Central memory CD4-positive, alpha-beta T cell (primary cell): ENCODE data around the gene STPG1.

Experiments used
- DNase-seq: peaks from one replicate; pipeline ENCODE4 v3.0.0; 2022

Gene STPG1

DNA sequence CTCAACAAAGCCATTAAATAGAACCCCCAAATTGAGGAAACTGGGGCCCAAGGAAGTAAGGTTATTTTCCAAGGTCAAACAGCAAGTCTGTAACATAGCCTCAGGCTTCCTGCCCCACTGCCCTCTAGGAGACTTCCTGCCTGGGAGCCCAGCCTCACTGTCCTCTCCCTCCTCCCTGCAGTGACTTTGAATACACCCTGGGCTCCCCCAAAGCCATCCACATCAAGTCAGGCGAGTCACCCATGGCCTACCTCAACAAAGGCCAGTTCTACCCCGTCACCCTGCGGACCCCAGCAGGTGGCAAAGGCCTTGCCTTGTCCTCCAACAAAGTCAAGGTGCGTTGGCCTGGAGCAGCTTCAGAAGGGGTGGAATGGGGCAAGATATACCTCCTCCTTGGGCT lies 76.1 kb downstream of the STPG1 start:
- no peak for DNase-seq

DNA sequence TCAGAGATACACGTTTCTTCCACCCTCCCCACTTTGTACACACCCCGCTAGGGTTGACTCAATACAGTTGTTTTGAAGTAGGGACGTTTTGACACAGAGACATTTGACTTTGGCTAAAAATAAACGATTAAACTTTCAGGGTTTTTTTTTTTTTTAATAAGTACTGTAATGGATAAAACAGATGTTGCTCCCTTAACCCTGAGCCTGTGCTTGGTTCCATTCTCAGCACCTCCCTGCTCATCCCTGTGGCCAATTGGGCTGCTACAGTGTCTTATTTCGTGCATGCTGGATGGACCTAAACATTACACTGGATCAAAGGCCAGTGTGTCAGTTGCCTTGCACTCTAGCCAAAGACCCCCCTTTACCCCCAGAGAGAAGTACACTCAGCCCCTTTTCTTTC lies 77.5 kb downstream of the STPG1 start:
- no peak for DNase-seq

DNA sequence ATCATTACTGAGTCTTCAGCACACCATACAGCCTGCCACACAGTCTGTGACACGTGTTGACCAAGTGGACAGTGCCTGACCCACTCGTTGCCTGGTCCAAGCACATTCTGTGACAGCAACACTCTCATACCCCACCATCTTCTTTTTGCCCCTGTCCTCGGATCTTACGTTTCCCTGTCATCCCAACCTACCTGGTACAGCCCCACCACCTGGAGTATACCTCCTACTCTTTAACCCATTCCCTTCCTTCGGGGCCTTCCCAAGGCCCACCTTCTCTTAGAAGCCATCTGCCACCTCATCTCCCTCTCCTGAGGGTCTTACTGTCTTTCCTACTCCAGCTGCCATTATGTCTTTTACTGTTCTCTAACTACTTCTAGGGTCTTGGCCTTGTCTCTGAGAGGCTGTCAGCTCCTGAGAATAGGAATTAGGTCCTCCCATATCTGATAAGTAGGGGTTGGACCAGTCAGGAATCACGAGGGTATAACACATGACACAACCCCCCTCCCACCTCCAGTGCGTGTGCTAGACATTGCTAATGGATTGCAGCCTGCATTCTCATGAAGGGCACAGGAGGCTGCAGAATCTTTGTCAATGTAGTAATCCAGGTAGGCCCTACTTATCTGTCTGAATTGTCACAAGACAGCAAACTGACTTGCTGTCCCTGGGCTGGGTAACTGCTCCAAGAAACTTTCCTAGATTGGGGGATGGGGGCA lies 81.5 kb downstream of the STPG1 start:
- DNase-seq: no peak

DNA sequence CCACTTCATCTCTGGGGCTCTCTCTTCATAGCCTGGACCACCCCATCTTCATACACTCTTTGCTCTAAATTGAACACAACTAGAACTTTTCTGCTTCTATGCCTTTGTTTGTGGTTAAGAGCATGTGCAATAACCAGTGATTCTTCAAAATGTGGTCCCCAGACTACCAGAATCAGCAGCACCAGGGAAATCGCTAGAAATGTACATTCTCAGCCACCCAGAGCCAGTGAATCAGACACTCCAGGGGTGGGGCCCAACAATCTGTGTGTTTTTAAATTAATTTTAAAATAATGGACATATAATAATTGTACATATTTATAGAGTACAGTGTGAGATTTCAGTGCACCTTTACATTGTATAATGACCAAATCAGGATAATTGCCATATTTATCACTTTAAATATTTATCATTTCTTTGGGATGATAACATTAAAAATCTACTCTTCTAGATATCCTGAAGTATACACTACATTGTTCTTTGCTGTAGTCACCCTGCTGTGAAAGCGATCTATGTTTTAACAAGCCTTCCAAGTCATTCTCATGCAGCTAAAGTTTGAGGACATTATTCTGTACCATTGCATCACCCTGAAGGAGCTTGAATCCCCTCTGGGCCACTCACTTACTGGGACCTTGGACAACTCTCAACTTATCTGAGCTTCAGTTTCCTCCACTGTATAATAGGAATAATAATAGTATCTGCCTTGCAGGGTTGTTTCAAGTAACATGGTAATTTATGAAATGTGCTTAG lies 83.6 kb downstream of the STPG1 start:
- no peak for DNase-seq

DNA sequence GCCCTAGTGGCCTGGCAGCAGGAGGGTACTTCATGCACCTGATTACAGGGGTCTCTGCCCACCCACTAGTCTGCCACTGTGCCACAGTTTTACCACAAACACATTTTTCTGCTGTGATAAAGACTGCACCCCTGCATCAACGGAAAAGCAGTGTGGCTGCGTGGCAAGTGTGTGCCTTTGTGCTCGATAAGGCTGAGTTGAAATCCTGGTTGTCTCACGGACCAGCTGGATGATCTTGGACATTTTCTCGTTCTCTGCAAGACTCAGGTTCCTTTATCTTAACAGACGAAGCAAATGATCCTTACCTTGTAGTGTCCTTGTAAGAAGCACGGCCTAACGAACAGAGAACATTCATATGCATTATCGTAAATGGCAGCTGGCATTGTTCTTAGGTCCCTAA lies 84.3 kb downstream of the STPG1 start:
- DNase-seq: no peak

DNA sequence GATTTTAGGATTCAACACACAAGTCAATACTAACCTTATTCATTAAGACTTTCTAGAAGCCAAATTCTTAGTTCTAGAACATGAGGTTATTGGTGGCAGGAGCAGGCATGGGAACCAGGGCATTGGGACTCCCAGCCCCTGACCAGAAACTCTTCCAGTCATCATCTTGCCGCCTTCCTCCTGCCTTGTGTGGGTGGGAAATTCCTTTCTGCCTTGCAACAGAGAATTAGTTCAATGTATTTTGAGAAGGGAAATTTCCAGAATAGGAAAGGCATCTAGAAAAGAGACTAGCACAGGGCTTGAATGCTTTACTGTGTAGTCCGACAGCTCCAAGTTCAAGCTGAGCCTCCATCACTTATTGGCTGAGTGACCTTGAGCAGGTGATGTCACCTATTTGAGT lies 85.7 kb downstream of the STPG1 start:
- DNase-seq: no peak

DNA sequence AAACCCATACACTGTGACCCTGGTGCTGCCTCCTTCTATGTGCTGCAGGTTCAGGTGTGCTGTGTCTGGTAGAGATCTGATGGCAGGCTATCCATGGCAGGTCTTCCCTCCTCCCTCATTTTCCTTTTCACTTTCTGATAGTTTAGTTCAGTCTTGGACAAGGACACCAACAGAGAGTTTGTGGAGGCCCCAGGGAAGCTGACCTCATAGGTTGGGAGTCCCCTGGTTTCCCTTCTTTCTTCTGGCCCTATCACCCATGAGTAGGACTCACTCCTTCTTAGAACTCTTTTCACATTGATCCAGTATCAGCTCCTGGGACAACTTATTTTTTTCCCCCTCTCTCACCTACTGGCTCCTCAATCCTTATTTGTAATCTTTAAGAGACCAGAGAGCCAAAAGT lies 86.1 kb downstream of the STPG1 start:
- no peak for DNase-seq

DNA sequence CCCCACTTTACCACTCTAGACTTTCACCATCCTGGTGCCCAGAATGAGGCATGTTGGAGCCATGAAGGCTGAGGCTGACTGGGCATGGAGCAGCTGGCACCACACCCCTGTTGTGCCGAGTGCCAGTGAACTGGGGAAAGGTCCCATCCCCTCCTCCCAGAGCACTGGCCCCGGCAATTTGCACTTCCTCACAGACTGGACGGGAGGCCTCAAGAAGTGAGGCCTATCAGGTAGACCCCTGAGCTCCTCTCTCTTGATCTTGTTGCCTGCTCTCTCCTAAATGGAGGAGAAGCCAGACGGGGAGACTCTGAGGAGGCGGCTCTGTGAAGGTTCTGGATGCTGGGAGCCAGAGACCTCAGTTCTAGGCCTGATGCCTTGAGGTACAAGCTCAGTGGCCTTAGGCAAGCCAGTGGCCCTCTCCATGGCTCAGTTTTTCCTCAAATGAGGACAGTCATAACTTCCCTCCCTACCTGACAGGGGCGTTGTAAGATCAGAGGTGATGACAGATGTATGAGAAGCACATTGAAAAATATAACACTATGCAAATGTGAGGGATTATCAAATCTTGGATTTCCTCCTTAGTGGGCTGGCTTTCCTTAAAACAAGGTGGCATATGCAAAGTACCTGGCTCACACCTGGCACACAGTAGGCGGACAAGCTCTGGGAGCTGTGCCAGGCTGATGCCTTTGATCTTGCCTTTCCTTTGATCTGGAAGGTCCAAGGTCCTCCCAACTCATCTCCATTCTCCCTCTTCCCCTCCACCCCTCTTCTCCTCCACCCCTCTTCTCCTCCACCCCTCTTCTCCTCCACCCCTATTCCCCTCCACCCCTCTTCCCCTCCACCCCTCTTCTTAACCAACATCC lies 87.8 kb downstream of the STPG1 start:
- DNase-seq: no peak

DNA sequence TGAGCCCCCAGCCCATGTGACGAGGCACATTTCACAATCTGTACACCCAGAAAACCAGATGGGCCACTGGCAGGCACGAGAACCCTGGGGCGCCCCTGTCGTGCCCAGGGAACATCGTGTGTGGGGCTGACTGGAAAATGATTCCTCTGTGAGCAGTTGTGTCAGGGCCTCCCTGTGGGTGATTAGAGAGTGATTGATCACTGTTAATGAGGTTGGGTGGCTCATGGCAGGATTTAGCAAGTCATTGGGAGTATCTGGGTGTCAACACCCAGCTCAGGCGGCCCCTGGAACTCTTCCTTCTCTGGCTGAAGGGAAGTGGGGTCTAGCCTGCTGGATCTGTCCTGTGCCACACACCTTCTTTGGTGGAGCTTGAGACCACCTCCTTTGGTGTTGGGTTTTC lies 88.7 kb downstream of the STPG1 start:
- DNase-seq: no peak

DNA sequence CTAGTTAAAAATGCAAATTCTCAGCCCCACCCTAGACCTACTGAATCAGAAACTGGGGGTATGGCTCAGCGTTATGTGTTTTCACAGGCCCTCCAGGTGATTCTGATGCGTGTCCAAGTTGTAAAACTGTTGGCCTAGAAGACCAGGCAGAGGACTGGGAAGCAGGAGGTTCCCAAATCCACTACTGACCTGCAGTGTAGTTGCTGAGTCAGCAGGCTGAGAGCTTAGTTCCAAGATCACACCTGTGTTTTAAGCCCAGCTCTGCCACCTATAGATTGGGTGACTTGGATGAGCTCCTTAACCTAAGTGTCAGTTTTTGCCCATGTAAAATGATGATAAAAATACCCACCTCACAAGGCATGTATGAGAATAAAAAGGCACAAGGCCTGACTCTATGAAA lies 90.3 kb downstream of the STPG1 start:
- no peak for DNase-seq

DNA sequence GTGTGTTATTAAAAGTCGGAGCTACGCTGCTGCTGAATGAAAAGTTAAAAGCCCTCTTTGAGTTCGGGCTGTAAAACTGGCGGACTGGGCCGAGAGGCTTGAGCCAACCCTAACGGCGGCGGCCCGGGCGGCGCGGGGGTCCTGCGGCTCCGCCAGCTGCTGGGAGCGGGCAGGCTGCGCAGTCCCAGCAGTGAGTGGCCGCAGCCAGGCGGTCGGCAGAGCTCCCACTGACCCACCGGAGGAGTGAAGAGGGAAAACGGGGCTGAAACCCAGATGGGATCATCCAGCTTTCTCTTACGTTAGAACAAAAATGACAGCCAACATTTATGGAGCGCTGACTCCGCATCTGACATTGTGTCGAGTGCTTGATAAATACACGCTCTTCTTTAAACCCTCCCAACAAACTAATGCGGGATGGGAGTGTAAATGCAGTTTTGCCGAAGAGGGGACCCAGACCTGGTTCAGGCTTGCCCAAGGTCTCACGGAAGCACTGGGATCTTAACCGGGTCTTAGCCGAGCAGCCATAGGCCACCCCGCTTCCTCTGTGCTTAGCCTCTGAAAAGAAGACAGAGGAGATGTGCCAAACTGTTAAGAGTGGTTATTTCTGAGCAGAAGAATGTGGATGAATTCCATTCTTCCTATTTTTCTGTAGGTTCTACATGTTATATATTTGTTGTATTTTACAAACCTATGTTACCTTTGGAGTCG lies 91.0 kb downstream of the STPG1 start:
- no peak for DNase-seq

DNA sequence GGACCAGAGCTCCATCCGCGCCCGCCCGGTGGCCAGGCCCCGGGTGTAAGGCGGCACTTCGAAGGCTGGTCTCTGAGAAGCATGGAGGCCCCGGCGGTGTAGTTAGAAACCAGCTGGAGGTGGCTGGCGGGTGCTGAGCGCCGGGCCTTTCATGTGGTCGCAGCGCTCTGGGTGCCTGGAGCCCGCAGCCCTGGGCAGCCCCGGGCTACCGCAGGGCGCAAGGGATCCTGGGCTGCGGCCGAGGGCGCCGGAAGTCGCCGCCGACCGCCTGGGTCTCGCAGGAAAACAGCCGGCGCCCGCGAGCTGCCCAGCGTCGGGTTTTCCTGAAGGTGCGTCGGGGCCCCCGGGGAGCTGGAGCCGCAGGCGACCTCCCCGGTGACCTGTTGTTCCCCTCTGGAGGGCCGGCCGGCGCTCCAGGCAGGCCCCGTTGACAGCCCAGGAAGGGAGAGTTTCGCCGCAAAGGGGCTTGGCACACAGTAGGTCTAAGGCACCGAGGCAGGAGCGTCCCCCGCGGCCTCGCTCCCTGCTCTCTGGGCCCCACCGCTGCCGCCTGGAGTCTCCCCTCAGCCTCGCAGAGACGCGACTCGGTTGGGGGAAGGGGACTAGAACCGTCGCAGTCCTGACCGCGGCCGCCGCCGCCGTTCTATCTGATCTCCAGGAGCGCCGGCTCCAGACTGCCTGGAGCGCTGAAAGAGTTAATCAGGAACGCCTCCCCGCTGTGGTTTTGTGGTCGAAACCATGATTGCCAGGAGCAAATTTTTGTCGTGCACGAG lies 91.7 kb downstream of the STPG1 start:
- peak; percentile 68 for DNase-seq

DNA sequence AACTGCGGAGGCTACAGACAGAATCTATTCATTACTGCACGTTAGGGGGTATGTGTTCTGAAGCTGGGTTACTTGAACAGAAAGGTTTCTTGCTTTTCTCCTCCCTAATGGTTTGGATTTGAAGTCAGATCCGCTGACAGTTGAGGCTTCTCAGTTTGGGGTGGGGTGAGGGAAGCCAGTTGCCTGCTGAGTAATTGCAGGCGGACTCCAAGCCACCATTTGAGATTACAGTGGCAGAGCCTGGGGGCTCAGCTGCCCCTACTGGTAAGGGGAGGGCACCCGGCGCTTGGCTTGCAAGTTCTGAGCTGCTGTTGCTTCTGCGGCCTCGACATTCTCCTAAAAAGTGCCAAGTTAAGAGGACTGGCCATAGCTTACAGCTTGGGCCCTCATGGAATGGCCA lies 92.5 kb downstream of the STPG1 start:
- no peak for DNase-seq

DNA sequence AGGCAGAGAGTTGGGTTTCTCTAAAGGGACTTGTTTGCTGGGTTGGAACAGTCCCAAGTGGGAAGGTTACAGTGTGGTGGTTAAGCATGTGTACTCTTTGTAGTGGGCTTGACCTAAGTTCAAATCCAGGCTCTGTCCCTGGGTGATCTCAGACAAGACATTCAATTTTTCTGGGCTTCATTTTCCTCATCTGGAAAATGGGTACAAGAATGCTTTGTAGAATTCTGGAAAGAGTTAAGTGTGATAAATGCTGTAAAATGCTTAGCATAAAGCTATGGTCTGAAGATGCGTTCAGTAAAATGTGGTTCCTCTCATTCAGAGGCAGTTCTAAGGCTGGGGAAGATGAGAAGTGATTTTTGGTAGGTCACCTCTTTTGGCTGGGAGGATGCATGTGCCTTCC lies 93.6 kb downstream of the STPG1 start:
- no peak for DNase-seq

DNA sequence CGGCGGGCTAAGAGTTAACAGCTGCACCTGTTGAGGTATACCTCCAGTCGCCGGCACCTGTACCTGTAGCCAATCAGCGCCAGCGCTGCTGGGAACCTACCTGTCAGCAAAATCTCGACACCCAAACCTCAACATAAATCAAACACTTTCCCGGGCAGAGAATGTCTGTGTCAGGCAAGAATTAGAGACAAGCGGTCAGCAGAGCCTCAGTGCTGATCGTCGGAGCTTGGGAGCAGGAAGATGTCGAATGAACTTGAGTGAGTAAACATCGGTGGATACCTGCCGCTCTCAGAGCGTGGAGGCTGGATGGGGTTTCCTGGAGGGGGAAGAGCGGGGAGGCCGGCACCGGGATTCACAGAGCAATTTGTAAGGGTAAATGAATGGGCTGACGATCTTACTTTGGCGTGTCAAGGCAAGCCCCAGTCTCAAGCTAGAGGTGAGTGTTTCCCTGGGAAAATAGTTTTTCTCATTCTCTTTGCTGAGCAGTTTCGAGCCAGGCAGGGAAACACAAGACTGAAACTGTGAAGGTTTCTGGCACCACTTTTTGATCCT lies 94.2 kb downstream of the STPG1 start, which contains the start of gene GRHL3:
Gene GRHL3 (plus strand): TSS at position 46 of the 552 bp plus-strand sequence. CDS start 195 bp downstream, at position 241.
- DNase-seq: peak; percentile 14

DNA sequence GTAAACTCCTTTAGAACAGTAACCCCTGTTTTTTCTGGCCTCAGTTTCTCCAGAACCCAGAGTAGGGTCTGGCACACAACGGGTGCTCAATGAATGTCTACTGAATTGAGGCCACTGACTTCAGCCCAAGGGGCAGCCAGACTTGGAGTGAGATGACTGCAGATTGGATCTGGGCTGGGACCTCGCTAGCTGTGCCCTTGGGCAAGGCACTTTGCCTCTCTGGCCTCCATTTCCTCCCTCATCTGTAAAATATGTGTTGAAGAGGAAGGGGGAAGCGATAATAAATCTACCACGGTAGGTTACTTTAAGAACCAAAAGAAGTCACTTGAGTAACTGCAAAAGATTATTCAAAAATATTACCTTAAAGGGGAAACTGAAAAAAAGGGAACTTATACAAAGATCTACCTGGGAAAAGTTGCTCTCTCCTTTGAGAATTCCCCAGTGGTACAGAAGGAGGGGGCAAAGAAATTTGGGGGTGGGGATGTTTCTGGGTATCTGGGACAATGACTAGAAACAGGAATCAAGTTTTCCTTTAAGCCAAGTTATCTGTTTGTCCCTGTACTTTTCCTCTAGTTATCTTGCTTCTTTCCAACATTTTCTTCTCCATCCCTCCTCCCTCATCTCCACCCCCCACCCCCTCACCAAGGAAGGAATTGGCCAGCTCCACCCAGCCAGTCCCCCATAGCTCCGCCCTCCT lies 94.8 kb downstream of the STPG1 start:
- DNase-seq: no peak

DNA sequence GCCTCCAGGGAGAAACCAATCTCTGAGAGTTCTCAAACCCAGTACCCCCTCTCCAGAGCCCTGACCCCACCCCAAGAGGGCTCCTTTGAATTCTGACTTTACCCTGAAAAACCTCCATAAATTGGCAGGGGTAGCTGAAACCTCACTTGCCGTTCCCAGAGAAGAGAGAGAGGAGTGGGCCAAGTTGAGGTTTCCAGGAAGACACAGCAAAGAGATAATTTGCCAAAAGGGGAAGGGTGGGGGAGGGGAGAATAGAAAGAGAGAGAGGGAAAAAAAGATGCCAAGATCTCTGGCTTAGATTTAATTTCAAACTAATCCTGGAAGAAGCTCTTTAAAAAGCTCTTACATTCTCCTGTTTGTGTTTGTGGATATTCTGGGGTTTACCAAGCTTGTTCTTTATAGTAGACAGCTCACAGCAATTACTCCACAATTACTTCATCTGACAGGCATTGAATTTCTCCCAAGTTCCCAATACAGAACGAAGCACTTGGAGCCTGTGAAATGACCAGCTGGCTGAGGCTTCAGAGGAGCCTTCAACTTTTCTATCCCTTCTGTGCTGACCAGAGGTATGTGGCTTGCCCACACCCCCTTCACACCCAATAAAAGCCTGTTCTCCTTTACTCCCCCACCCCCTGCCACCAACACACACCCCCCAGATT lies 95.5 kb downstream of the STPG1 start:
- no peak for DNase-seq

DNA sequence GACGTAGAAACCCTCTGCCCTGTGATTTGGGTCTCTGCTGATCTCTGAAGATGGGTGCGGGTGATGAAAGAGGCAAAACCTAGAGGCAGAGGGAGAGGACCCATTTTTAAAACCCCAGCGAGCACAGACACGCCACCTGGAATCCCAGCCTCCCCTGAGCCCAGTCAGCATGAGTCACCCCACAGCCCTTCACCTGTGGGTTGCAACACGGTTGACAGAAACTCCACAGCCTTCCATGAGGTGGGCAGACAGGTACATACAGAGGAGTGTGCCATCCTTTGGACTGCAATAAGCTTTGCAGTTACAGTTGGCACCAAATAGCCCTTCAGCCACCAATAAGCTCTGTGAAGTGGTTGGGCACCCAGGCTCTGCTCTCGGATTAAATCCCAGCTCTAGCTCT lies 96.5 kb downstream of the STPG1 start:
- DNase-seq: no peak

DNA sequence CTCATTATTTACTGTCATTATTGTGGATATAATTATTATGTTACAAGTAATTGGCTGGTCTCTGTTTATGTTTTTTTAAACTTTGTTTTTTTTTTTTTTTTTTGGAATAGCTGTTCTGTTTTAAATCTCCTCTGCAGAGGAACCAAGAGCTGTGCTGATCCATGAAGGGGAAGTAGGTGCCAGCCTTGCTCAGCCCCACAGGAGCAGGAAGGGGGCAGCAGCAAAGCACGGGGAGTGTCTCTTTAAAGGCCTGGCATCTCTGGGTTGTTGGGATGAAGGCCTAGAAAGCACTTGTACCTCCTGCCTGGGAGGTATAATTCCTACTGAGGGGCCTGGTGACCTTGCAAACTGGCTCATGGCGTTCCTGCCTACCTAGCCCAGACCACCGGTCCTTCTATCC lies 96.9 kb downstream of the STPG1 start:
- DNase-seq: no peak

DNA sequence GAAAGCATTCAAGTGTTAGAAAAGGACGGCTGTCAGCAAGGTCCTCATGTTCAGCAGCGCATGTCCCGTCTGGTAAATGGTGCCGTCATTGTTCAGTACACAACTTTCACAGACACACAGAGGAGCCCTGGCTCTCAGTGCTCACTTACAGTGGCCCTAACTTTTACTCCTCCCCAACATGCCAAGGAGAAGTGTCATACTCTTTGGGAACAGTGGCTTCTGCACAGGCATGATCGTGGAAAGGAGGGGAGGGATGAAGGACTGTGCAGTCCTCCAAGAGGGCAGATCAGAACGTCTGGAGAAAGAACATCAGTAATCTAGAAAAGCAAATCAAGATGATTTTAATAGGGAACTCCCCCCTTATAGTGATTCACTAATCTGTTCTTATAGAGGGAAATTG lies 98.2 kb downstream of the STPG1 start:
- no peak for DNase-seq

DNA sequence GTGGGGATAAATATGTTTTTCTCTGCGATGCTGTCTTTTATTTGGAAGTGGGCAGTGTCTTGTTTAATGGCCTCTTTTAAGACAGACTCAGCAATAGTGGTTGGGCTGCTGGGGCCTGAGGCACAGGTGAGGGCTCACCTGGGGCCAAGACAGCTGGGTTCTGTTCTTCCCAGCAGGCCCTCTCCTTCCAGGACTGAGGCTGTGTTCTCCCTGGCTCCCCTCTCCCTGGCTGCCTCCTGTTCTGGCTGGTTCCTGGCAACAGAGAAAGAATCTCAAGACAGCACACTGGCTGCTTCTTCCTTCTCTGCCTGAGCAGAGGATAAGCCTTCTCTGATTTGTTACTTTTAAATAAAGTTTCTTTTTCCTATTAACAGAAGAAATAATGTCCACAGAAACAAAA lies 101.8 kb downstream of the STPG1 start:
- no peak for DNase-seq
